ENCODE results near the gene YBX2. TPM values are rescaled to one million over a fixed set of nuclear protein-coding genes. Genes with fewer than 3 reads are reported as not detected.

The YBX2 gene
- total RNA-seq, 6 donors from 2014 or later: 0.14 to 2.2 (median 1.2) TPM; not detected in 1

- 94 to 97% methylated on average over 7 of the region's 7 CpGs for WGBS, 2 donors
- H3K4me1 ChIP-seq: peaks cover 4 to 18% (median 7%) of the 10 kb centered on the region in 4 donors
- no peak overlapping the region for H3K27ac ChIP-seq
- no peak overlapping the region for H3K4me3 ChIP-seq
- no peaks in the 10 kb centered on the region for H3K9me3 ChIP-seq
- DNase-seq (no peak), ATAC-seq (ENCODE audit: low FRiP score in 2 of 2) (no peak)
- TF ChIP-seq EP300 (IDR thresholded peaks at IDR 0.05) (no peak), POLR2A (IDR thresholded peaks at IDR 0.05) (no peak), POLR2AphosphoS5 (IDR thresholded peaks at IDR 0.05) (no peak)
- TF ChIP-seq, protein P1, sequence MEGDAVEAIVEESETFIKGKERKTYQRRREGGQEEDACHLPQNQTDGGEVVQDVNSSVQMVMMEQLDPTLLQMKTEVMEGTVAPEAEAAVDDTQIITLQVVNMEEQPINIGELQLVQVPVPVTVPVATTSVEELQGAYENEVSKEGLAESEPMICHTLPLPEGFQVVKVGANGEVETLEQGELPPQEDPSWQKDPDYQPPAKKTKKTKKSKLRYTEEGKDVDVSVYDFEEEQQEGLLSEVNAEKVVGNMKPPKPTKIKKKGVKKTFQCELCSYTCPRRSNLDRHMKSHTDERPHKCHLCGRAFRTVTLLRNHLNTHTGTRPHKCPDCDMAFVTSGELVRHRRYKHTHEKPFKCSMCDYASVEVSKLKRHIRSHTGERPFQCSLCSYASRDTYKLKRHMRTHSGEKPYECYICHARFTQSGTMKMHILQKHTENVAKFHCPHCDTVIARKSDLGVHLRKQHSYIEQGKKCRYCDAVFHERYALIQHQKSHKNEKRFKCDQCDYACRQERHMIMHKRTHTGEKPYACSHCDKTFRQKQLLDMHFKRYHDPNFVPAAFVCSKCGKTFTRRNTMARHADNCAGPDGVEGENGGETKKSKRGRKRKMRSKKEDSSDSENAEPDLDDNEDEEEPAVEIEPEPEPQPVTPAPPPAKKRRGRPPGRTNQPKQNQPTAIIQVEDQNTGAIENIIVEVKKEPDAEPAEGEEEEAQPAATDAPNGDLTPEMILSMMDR (IDR thresholded peaks at IDR 0.05): no peak
- no peaks in the 10 kb centered on the region for H3K27me3 ChIP-seq
- H3K36me3 ChIP-seq: no peaks in the 10 kb centered on the region
These were observed 9.7 kb upstream of the YBX2 start for GRCh38 chr17:7304179-7304578.

DNA sequence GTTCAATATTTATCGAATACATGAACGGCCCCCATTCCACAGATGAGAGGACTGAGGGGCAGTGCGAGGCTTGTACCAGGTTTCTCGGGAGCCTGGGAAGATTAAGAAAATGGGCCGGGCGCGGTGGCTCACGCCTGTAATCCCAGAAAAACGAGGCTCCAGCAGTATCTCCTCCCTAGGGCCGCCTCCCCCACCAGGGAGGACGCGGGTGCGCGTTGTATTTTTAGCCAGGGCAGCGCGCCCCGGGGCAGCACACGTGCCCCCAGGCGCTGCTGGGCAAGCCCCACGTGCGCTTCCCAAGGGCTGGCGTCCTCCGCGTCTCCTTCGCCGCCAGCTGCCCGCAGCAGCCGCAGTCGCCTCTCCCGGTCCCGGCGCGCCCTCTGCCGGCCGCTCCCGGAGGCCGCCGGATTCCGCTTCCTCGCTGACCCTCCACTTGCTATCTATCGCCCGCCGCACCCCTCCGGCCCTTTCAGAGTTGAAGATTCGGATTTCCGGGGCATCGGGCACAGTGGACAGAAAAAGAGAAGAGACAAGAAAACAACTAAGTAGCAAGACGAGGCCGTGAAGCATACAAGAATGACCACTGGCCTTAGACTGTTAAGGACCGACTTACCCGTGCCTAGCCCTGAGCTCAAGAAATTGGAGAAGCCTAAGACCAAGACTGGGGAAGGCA is 1.9 kb upstream of the YBX2 start:
- H3K27me3 ChIP-seq: peaks cover 0 to 16% (median 15%) of the 10 kb centered on the region in 4 donors
- peak; percentile 83 to 98 for DNase-seq
- WGBS, 2 donors: 4% methylated on average over 25 to 47 of the region's 51 CpGs
- no peaks in the 10 kb centered on the region for H3K9me3 ChIP-seq
- H3K36me3 ChIP-seq: no peaks in the 10 kb centered on the region
- TF ChIP-seq, protein P1 (IDR thresholded peaks at IDR 0.05): peak; percentile 93 to 98 (median 96)
- peak in 1 of 4 donors; percentile 57 for TF ChIP-seq EP300 (IDR thresholded peaks at IDR 0.05)
- peak; percentile 29 to 40 for TF ChIP-seq POLR2AphosphoS5 (IDR thresholded peaks at IDR 0.05)
- TF ChIP-seq POLR2A (IDR thresholded peaks at IDR 0.05): no peak
- H3K4me1 ChIP-seq: peaks cover 24 to 34% (median 25%) of the 10 kb centered on the region in 4 donors
- ATAC-seq (ENCODE audit: low FRiP score in 2 of 2): peak; percentile 83 to 95
- peak overlapping the region in 2 of 4 donors; percentile 9 to 20 for H3K4me3 ChIP-seq
- peak overlapping the region in 1 of 4 donors; percentile 30 for H3K27ac ChIP-seq

GRCh38 chr17:7295230-7296180 is 1.1 kb upstream of the YBX2 start:
- Histone ChIP-seq H3K9me3 (no peaks in the 10 kb centered on the region), H3K4me1 (peaks cover 24 to 34% (median 25%) of the 10 kb centered on the region in 4 donors), H3K27ac (peak overlapping the region in 1 of 4 donors; percentile 30), H3K36me3 (no peaks in the 10 kb centered on the region), H3K27me3 (peaks cover 0 to 16% (median 15%) of the 10 kb centered on the region in 4 donors), H3K4me3 (peak overlapping the region in 3 of 4 donors; percentile 36 to 46 (median 41))
- TF ChIP-seq, protein P1 (IDR thresholded peaks at IDR 0.05): no peak
- no peak for TF ChIP-seq EP300 (IDR thresholded peaks at IDR 0.05)
- no peak for TF ChIP-seq POLR2AphosphoS5 (IDR thresholded peaks at IDR 0.05)
- no peak for TF ChIP-seq POLR2A (IDR thresholded peaks at IDR 0.05)
- DNase-seq: no peak
- ATAC-seq (ENCODE audit: low FRiP score in 2 of 2): no peak
- 60 to 73% methylated on average over 33 to 38 of the region's 42 CpGs for WGBS, 2 donors

DNA sequence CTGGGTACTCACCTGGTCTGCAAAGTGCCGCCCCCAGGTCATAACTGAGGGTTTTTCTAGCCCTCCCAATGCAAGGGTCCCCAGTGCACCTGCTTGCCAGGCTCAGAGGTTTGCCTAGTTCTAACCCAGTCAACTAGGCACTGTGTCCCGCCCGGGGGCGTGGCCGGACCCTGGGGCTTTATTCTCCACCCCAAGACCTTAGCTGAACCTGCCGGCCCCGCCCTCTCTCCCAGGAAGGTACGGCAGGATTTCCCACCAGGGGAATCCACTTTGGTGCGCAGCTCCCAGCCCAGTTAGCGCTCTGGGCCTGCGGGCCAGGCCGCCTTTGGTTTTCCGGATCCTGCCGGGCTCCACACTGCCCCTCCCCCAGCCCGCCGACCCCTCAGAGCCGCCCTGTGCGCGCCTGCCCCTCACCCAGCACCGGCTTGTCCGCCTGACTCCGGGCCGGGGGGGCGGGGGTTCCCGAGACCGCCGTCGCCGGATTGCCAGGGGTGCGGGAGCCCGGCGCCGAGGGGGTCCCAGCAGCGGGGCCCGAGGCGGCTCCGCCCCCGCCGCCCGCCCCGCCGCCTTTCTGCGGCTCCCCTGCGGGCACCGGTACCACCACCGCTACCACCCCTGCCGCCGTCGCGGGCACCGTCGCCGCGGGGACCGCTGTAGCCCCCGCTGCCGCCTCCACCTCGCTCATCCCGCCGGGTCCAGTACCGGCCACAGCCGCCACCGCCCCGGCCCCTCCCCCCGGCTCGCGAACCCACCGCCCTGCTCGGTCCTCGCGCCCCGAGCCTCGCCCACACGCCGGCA is 424 bp downstream of the YBX2 start:
- H3K9me3 ChIP-seq: no peaks in the 10 kb centered on the region
- no peaks in the 10 kb centered on the region for H3K36me3 ChIP-seq
- TF ChIP-seq POLR2A (IDR thresholded peaks at IDR 0.05): no peak
- no peak for TF ChIP-seq POLR2AphosphoS5 (IDR thresholded peaks at IDR 0.05)
- TF ChIP-seq, protein P1 (IDR thresholded peaks at IDR 0.05): no peak
- TF ChIP-seq EP300 (IDR thresholded peaks at IDR 0.05): no peak
- 9 to 15% methylated on average over 9 to 27 of the region's 75 CpGs for WGBS, 2 donors
- peaks cover 0 to 16% (median 15%) of the 10 kb centered on the region in 4 donors for H3K27me3 ChIP-seq
- peak overlapping the region in 3 of 4 donors; percentile 36 to 46 (median 41) for H3K4me3 ChIP-seq
- no peak overlapping the region for H3K27ac ChIP-seq
- DNase-seq (peak; percentile 69 to 88), ATAC-seq (ENCODE audit: low FRiP score in 2 of 2) (no peak)
- peaks cover 24 to 34% (median 25%) of the 10 kb centered on the region in 4 donors for H3K4me1 ChIP-seq
